AG09319 (cell line): ENCODE data around the gene SPATA25.
"Not testable (repeated sequence)": the region's sequence is repeated elsewhere in the genome, so short reads cannot be mapped to it uniquely, and the experiment has no call there.

ENCODE experiments used
- DNase-seq: peaks from one replicate; pipeline ENCODE4 v3.0.0-alpha.2; 2010; ENCODE audit warnings: low read depth; ENCODE audit errors: extremely low read depth
- TF ChIP-seq, protein P1 (sequence below): IDR thresholded peaks from 2 replicates; pipeline ENCODE4 v1.5.1; 2011; ENCODE audit warnings: low read depth, mild to moderate bottlenecking, inconsistent platforms, low read length, moderate library complexity

Gene SPATA25

DNA sequence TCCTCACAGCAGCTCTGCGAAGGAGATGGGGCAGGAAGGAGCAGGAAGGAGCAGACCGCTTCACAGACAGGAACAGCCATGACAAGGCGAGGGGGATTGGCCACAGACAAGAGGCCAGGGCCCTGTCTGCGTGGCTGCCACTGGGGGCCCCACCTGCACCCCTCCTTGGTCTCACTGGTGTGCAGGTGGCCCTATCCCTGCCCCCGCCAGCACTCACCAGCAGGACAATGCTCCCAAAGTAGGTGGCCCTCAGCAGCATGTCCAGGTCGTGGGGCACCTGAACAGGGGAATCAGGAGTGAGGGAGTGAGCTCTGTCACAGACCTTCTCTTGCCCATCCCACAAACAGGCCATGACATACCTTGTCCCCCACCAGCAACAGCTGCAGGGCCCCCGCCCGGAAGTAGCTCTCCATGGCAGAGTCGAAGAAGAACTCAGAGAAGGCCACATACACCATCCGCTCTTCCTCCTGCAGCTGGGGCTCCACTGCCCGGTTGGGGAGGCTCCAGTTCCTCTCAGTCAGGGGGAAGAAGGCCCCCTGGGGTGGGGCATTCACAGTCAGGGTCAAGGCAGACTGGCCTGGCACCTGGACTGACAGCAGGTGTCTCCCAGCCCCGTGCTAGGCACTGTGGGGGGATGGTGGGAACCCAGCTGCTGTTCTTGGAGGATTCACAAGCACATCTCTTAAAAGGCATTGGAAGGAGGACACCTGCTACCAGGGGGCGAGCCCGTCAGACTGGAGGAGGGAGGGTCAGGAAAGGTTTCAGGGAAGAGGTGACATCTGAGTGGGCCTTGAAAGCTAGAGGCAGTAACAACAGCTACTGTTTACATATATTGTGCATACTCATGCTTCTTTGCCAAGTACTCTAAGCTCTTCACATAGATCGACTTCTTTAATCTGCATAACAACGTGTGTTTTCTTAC is 17.4 kb upstream of the SPATA25 start:
- TF ChIP-seq, protein P1, sequence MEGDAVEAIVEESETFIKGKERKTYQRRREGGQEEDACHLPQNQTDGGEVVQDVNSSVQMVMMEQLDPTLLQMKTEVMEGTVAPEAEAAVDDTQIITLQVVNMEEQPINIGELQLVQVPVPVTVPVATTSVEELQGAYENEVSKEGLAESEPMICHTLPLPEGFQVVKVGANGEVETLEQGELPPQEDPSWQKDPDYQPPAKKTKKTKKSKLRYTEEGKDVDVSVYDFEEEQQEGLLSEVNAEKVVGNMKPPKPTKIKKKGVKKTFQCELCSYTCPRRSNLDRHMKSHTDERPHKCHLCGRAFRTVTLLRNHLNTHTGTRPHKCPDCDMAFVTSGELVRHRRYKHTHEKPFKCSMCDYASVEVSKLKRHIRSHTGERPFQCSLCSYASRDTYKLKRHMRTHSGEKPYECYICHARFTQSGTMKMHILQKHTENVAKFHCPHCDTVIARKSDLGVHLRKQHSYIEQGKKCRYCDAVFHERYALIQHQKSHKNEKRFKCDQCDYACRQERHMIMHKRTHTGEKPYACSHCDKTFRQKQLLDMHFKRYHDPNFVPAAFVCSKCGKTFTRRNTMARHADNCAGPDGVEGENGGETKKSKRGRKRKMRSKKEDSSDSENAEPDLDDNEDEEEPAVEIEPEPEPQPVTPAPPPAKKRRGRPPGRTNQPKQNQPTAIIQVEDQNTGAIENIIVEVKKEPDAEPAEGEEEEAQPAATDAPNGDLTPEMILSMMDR = no peak
- no peak for DNase-seq

- TF ChIP-seq, protein P1 = no peak
- DNase-seq = no peak
These were observed 14.8 kb upstream of the SPATA25 start for GRCh38 chr20:45902199-45902701.

GRCh38 chr20:45901332-45901731 is 13.9 kb upstream of the SPATA25 start:
- DNase-seq = not testable (repeated sequence)

DNA sequence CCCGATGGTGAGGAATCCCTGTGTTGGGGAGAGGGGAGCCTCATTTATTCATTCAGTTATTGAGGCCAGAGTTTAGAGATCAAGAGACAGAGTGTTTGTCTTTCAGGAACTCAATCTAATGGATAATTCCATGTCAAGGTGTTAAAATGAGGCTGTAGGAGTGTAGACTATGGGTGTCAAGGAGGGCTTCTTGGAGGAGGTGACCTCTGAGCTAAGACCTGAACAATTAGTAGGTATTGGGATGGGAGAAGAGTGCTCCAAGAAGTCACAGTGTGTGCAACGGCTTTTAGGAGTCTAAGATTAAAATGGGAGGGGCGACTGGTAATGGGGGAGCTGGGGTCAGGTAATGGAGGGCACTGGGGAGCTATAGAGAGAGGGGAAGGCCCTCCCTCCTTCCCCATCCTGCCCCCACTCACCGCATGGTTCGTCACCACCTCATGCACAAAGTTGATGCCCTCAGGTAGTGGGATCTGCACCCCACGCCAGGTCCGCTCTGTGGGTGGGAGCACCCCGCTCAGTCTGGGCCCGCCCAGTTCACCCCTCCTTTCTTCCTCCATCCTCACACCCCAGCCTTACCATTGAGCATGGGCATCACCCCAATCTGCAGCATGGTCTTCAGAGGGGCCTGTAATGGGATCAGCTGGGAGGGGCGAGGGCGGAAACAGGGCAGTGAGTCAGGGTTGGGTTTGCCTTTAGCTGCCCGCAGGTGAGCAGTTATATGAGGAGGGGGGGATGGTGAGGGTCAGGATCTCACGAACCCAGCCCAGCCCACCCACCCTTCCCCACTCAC is 11.8 kb upstream of the SPATA25 start:
- TF ChIP-seq, protein P1 = no peak

DNA sequence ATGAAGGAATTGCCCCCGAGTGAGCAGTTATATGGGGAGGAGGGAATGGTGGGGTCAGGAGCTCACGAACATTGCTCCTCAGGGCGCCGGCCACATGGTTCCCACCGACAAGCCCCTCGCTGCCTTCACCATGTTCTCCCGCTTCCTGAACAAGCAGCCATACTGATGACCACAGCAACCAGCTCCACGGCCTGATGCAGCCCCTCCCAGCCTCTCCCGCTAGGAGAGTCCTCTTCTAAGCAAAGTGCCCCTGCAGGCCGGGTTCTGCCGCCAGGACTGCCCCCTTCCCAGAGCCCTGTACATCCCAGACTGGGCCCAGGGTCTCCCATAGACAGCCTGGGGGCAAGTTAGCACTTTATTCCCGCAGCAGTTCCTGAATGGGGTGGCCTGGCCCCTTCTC is 10.9 kb upstream of the SPATA25 start:
- DNase-seq = no peak
- TF ChIP-seq, protein P1 = no peak

More for the DNA sequence above, 11.8 kb upstream of the SPATA25 start:
- DNase-seq = no peak

GRCh38 chr20:45897692-45898091 is 10.3 kb upstream of the SPATA25 start:
- TF ChIP-seq, protein P1 = no peak
- no peak for DNase-seq

DNA sequence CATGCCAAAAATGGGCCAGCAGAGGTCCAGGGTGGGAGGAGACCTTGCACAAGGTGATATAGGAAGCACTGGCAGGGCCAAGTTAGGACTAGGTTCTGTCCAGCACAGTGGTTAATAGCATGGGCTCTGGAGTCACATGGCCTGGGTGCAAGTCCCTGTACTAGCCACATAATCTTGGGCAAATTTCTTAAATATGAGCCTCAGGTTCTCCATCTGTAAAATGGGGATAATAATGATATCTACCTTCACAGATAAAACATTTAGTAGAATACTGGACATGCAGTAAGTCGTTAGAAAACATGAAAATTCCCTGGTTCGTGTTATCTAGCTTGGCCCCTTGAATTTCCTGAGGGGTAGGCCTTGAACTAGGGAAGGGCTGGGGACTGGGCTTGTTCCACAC is 9.9 kb upstream of the SPATA25 start:
- TF ChIP-seq, protein P1 = no peak
- DNase-seq = no peak
